ENCODE results near the gene NPTX1. TPM values are rescaled to one million over a fixed set of nuclear protein-coding genes. Genes with fewer than 3 reads are reported as not detected.

Gene NPTX1
- total and polyA plus RNA-seq, 2 of the 13 experiments (the other 11 are each of a cell fraction or from before 2014, with no cell fraction given): 0.01 TPM; not detected in 1

DNA sequence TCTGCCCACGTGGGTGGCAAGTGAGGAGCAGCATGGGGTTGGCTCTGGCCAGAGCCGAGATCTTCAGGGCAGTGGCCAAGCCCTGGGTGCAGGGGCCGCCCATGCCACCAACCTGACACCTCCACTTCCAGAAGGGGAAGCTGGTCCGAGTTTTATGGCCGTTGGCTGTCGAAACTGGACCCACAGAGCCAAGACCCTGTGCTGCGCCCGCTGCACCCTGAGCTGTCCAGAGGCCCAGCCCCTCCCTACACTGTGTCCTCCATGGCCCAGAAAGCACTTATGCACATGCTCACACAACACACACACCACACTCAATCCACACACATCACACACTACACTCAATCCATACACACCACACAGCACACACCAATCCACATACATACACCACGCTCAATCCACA lies 34.4 kb upstream of the NPTX1 start (continued):
- TF ChIP-seq ZNF207 (IDR thresholded peaks at IDR 0.05; ENCODE audit: borderline replicate concordance) (no peak), KLF15 (CRISPR knock-in tag; IDR thresholded peaks at IDR 0.05; ENCODE audit: borderline replicate concordance) (no peak), ZBTB21 (CRISPR knock-in tag; IDR thresholded peaks at IDR 0.05) (no peak), SALL1 (CRISPR knock-in tag; IDR thresholded peaks at IDR 0.05) (no peak)

GRCh38 chr17:80510132-80510531 lies 33.7 kb upstream of the NPTX1 start:
- BruUV-seq (replicated peaks): no TSS peak
- POLR2A ChIA-PET: no interaction called here
- no peaks in the 10 kb centered on the region for H3K36me3 ChIP-seq (replicated peaks in 1 of 2; ENCODE audit: control insufficient read depth in 1 of 2, insufficient read depth in 2 of 2, low read length in 2 of 2)
- H3K27ac ChIP-seq (ENCODE audit: extremely low read length, insufficient read depth, low read length): no peak overlapping the region
- no peak for FAIRE-seq
- no peak overlapping the region for H3K4me2 ChIP-seq (ENCODE audit: low read depth, low read length)
- no peak overlapping the region for H3K9ac ChIP-seq (ENCODE audit: insufficient read depth, low read depth, low read length)
- no peaks in the 10 kb centered on the region for H3K9me3 ChIP-seq (ENCODE audit: low read length)
- intact Hi-C loops (cut with micrococcal nuclease; ENCODE audit: unreplicated experiment) (no loop called here), in situ Hi-C loops (cut with HindIII; ENCODE audit: extremely low pct_ligation_motif_present, low pct_unique_long_range_greater_than_20kb) (no loop called here)
- no peak overlapping the region for H2AFZ ChIP-seq (ENCODE audit: low read length)
- H3K4me1 ChIP-seq (ENCODE audit: insufficient read depth, low read length): no peaks in the 10 kb centered on the region
- CTCF ChIA-PET (ENCODE audit: low intra/inter-chr PET ratio, low total read pairs): no interaction called here
- no peak for TF ChIP-seq NR2F6 (IDR thresholded peaks at IDR 0.05)
- no peak for TF ChIP-seq NR2F6 (CRISPR knock-in tag; IDR thresholded peaks at IDR 0.05)
- TF ChIP-seq SRF (IDR thresholded peaks at IDR 0.05; ENCODE audit: low read depth, low read length): no peak
- no peak for TF ChIP-seq PHB2 (IDR thresholded peaks at IDR 0.05; ENCODE audit: partially characterized antibody)
- TF ChIP-seq FOXO4 (CRISPR knock-in tag; conservative IDR thresholded peaks at IDR 0.05): no peak
- 0 out of 2 replicates have a peak, but pooled peaks have one; percentile 14 for TF ChIP-seq ZNF768 (CRISPR knock-in tag; IDR thresholded peaks at IDR 0.05)
- WGBS (ENCODE audit: low lambda C conversion rate): 44% methylated on average over 14 of the region's 14 CpGs
- H3K79me2 ChIP-seq (ENCODE audit: insufficient read depth, low read length): no peaks in the 10 kb centered on the region
- H4K20me1 ChIP-seq (ENCODE audit: insufficient read depth, low read length): no peaks in the 10 kb centered on the region
- DNase-seq (ENCODE audit: low spot score): no peak
- no peak for ATAC-seq
- H3K27me3 ChIP-seq (ENCODE audit: control insufficient read depth in 1 of 2, insufficient read depth in 2 of 2, low read length in 2 of 2): peaks cover 0 to 77% of the 10 kb centered on the region in 2 experiments
- no peak overlapping the region for H3K4me3 ChIP-seq (replicated peaks in 1 of 3; ENCODE audit: insufficient read depth in 1 of 3, low read depth in 2 of 3, low read length in 3 of 3)
